ENCODE results near the gene NUDT22. TPM values are rescaled to one million over a fixed set of nuclear protein-coding genes. Genes with fewer than 3 reads are reported as not detected.

The NUDT22 gene
- total RNA-seq, 1 donor from 2014 or later = 47.9 TPM

- peaks cover 22% of the 10 kb centered on the region for H3K4me1 Mint-ChIP-seq (ENCODE audit: unreplicated experiment)
- H3K27me3 Mint-ChIP-seq = no peaks in the 10 kb centered on the region
- H3K4me3 Mint-ChIP-seq = peak overlapping the region; percentile 72
- peak; percentile 79 for DNase-seq (ENCODE audit: extremely low spot score, unreplicated experiment)
- no peaks in the 10 kb centered on the region for H3K9me3 Mint-ChIP-seq
- H3K36me3 Mint-ChIP-seq = peaks cover 9% of the 10 kb centered on the region
- TF ChIP-seq CTCF (conservative IDR thresholded peaks at IDR 0.05) = no peak
- H3K27ac Mint-ChIP-seq = peak overlapping the region; percentile 86
These were observed 44.3 kb upstream of the NUDT22 start for GRCh38 chr11:64181506-64182411.

- Mint-ChIP-seq H3K27ac (no peak overlapping the region), H3K36me3 (peaks cover 4% of the 10 kb centered on the region), H3K9me3 (no peaks in the 10 kb centered on the region), H3K27me3 (no peaks in the 10 kb centered on the region), H3K4me1 (ENCODE audit: unreplicated experiment) (peaks cover 22% of the 10 kb centered on the region), H3K4me3 (no peak overlapping the region)
- DNase-seq (ENCODE audit: extremely low spot score, unreplicated experiment) = no peak
- TF ChIP-seq CTCF (conservative IDR thresholded peaks at IDR 0.05) = no peak
These were observed 42.2 kb upstream of the NUDT22 start for GRCh38 chr11:64183890-64184289.

- Mint-ChIP-seq H3K9me3 (no peaks in the 10 kb centered on the region), H3K27ac (peak overlapping the region; percentile 95), H3K4me1 (ENCODE audit: unreplicated experiment) (peaks cover 22% of the 10 kb centered on the region), H3K27me3 (no peaks in the 10 kb centered on the region), H3K36me3 (peaks cover 8% of the 10 kb centered on the region), H3K4me3 (peak overlapping the region; percentile 97)
- DNase-seq (ENCODE audit: extremely low spot score, unreplicated experiment) = no peak
- peak; percentile 49 for TF ChIP-seq CTCF (conservative IDR thresholded peaks at IDR 0.05)
These were observed 40.8 kb upstream of the NUDT22 start for GRCh38 chr11:64185175-64185692.

- peak; percentile 99 for DNase-seq (ENCODE audit: extremely low spot score, unreplicated experiment)
- peaks cover 20% of the 10 kb centered on the region for H3K4me1 Mint-ChIP-seq (ENCODE audit: unreplicated experiment)
- H3K4me3 Mint-ChIP-seq = peak within 1 kb of the TSS; percentile 97
These were observed 40.2 kb upstream of the NUDT22 start, which contains the start of gene STIP1 for GRCh38 chr11:64185693-64186491. Gene STIP1, plus strand, starts transcription at chr11:64186171. Its CDS starts 91 bp downstream, at chr11:64186262.

More at GRCh38 chr11:64185693-64186491, 40.2 kb upstream of the NUDT22 start, which contains the start of gene STIP1:
- TF ChIP-seq CTCF (conservative IDR thresholded peaks at IDR 0.05) = peak; percentile 53
- peak within 1 kb of the TSS; percentile 95 for H3K27ac Mint-ChIP-seq
- no peaks in the 10 kb centered on the region for H3K9me3 Mint-ChIP-seq
- H3K36me3 Mint-ChIP-seq = peaks cover 8% of the 10 kb centered on the region
- H3K27me3 Mint-ChIP-seq = no peaks in the 10 kb centered on the region
